K562 (cell line): Measurements from ENCODE around the gene JSRP1. TPM values are rescaled to one million over a fixed set of nuclear protein-coding genes. Genes with fewer than 3 reads are reported as not detected.
A peak's percentile ranks its signal among the peaks of the same experiment; 100 is the strongest.

Experiments
- CC2D1A ChIP-seq: fragments of 450-650 bp; IDR thresholded peaks from 2 replicates; pipeline ENCODE4 v1.6.1; 2017; ENCODE audit warnings: mild to moderate bottlenecking
- CTBP1 ChIP-seq: fragments of 450-650 bp; IDR thresholded peaks from 2 replicates; pipeline ENCODE4 v1.6.1; 2016; ENCODE audit warnings: borderline replicate concordance
- ETV6 ChIP-seq, 3 experiments: fragments of 150-350 bp in 1 of 3; sonication (generic) in 1 of 3; formaldehyde crosslinking in 1 of 3; IDR thresholded peaks; 2 replicates each; pipeline versions ENCODE4 v1.6.1 to v1.8.0; 2014 to 2022; ENCODE audit warnings: borderline replicate concordance in 2 of 3, low read depth in 2 of 3, antibody characterized with exemption in 1 of 3, low read length in 1 of 3, mild to moderate bottlenecking in 1 of 3, missing genetic modification reagents in 1 of 3
- GABPA ChIP-seq: fragments of 200-800 bp; sonication (Bioruptor generic); conservative IDR thresholded peaks from 2 replicates; pipeline ENCODE4 v1.6.1; 2016; ENCODE audit warnings: low read depth, missing genetic modification characterization, missing compliant biosample characterization
- KLF16 ChIP-seq: IDR thresholded peaks from 2 replicates; pipeline ENCODE4 v1.6.1; 2016; ENCODE audit warnings: antibody characterized with exemption
- PCBP2 ChIP-seq: fragments of 200-400 bp; formaldehyde crosslinking; IDR thresholded peaks from 2 replicates; pipeline ENCODE4 v1.6.1; 2018; ENCODE audit warnings: low read length, low read depth, mild to moderate bottlenecking, moderate library complexity; ENCODE audit not compliant: poor library complexity, severe bottlenecking
- RAD51 ChIP-seq: fragments of 450-650 bp; IDR thresholded peaks from 2 replicates; pipeline ENCODE4 v1.7.1; 2016; ENCODE audit warnings: low read depth, mild to moderate bottlenecking, borderline replicate concordance
- SMAD4 ChIP-seq: fragments of 250-450 bp; sonication (Bioruptor Pico); conservative IDR thresholded peaks from 2 replicates; pipeline ENCODE4 v1.8.0; 2021; ENCODE audit warnings: inconsistent platforms, mild to moderate bottlenecking, moderate library complexity
- ZBTB11 ChIP-seq, 3 experiments: fragments of 200-800 bp in 1 of 3; fragments of 250-450 bp in 1 of 3; fragments of 450-650 bp in 1 of 3; sonication (Bioruptor Pico) in 1 of 3; sonication (Bioruptor generic) in 1 of 3; formaldehyde crosslinking in 1 of 3; IDR thresholded peaks; 2 replicates each; pipeline versions ENCODE4 v1.6.1 to v1.8.0; 2016 to 2022; ENCODE audit warnings: mild to moderate bottlenecking in 2 of 3, missing genetic modification characterization in 2 of 3, missing compliant biosample characterization in 1 of 3, moderate library complexity in 1 of 3
- ZBTB12 ChIP-seq: fragments of 250-450 bp; sonication (Bioruptor Pico); IDR thresholded peaks from 2 replicates; pipeline ENCODE4 v1.4.0; 2020
- ZBTB17 ChIP-seq: fragments of 450-650 bp; formaldehyde crosslinking; IDR thresholded peaks from 2 replicates; pipeline ENCODE4 v1.4.0; 2020; ENCODE audit warnings: mild to moderate bottlenecking
- ZNF174 ChIP-seq: fragments of 250-450 bp; sonication (Bioruptor Pico); IDR thresholded peaks from 2 replicates; pipeline ENCODE4 v1.4.0; 2020; ENCODE audit warnings: mild to moderate bottlenecking
- ZNF445 ChIP-seq: fragments of 250-450 bp; sonication (Bioruptor Pico); IDR thresholded peaks from 2 replicates; pipeline ENCODE4 v1.4.0; 2020; ENCODE audit warnings: low read depth, mild to moderate bottlenecking, moderate library complexity
- polyA plus RNA-seq, 8 experiments: library from polyadenylated mRNA; depleted of rRNA in 4 of 8; stranded (reverse) in 5 of 8; unstranded in 3 of 8; fragments of >200 nt; fragmentation: Nextera tagmentation in 2 of 8; fragmentation: Illumina TruSeq in 1 of 8; extraction: Ambion mirVana in 2 of 8; extraction: Trizol in 1 of 8; gene quantifications; 2 replicates each; pipeline versions ENCODE4 v1.2.1 to v1.2.3, GENCODE V29; 2011 to 2014; ENCODE audit warnings: inconsistent platforms in 1 of 8, missing spikeins in 1 of 8
- total RNA-seq, 7 experiments: library from RNA; depleted of rRNA in 6 of 7; stranded (reverse); fragments of >200 nt in 6 of 7; fragmentation: Illumina TruSeq in 2 of 7; extraction: Trizol in 2 of 7; gene quantifications; 2 replicates each; pipeline versions ENCODE4 v1.2.1 to v1.2.3, GENCODE V29; 2011 to 2021; ENCODE audit warnings: low replicate concordance in 1 of 7
- TF ChIP-seq, protein P1 (sequence below): fragments of 250-450 bp; sonication (Bioruptor Pico); IDR thresholded peaks from 2 replicates; pipeline ENCODE4 v1.4.0; 2020; ENCODE audit warnings: mild to moderate bottlenecking
- TF ChIP-seq, protein P2 (sequence below), 2 experiments: IDR thresholded peaks; 2 replicates each; pipeline ENCODE4 v1.6.1; 2011; ENCODE audit warnings: borderline replicate concordance in 1 of 2, control low read depth in 1 of 2, low read depth in 1 of 2, low read length in 1 of 2, mild to moderate bottlenecking in 1 of 2, mixed read lengths in 1 of 2, moderate library complexity in 1 of 2; ENCODE audit not compliant: insufficient read depth in 1 of 2, insufficient read length in 1 of 2, poor library complexity in 1 of 2, severe bottlenecking in 1 of 2; ENCODE audit errors: extremely low read depth in 1 of 2
- TF ChIP-seq, protein P3 (sequence below): fragments of 450-650 bp; IDR thresholded peaks from 2 replicates; pipeline ENCODE4 v1.6.1; 2016

JSRP1 gene
- total and polyA plus RNA-seq, 9 of the 15 experiments (the other 6 are each of a cell fraction or from before 2014, with no cell fraction given), result 0.08 to 1.2 (median 0.51) TPM; not detected in 4

GRCh38 chr19:2282062-2282861 lies 26.0 kb upstream of the JSRP1 start, which contains the start of gene PEAK3 (continued):
- TF ChIP-seq, protein P1, sequence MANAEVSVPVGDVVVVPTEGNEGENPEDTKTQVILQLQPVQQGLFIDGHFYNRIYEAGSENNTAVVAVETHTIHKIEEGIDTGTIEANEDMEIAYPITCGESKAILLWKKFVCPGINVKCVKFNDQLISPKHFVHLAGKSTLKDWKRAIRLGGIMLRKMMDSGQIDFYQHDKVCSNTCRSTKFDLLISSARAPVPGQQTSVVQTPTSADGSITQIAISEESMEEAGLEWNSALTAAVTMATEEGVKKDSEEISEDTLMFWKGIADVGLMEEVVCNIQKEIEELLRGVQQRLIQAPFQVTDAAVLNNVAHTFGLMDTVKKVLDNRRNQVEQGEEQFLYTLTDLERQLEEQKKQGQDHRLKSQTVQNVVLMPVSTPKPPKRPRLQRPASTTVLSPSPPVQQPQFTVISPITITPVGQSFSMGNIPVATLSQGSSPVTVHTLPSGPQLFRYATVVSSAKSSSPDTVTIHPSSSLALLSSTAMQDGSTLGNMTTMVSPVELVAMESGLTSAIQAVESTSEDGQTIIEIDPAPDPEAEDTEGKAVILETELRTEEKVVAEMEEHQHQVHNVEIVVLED (CRISPR knock-in tag), result no peak
- TF ChIP-seq PCBP2, result no peak
- TF ChIP-seq ZNF445, result no peak
- TF ChIP-seq ZNF174 (CRISPR knock-in tag), result no peak
- TF ChIP-seq ZBTB12 (CRISPR knock-in tag), result no peak
- peak; percentile 59; the same call in 1 of the 2 replicates for TF ChIP-seq ZBTB17 (CRISPR knock-in tag)
- no peak for TF ChIP-seq KLF16
- TF ChIP-seq CTBP1, result peak; percentile 30; the same call in 1 of the 2 replicates
- TF ChIP-seq, protein P2, sequence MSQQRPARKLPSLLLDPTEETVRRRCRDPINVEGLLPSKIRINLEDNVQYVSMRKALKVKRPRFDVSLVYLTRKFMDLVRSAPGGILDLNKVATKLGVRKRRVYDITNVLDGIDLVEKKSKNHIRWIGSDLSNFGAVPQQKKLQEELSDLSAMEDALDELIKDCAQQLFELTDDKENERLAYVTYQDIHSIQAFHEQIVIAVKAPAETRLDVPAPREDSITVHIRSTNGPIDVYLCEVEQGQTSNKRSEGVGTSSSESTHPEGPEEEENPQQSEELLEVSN (IDR thresholded peaks at IDR 0.05; ENCODE audit: borderline replicate concordance in 1 of 2, extremely low read depth in 1 of 2, insufficient read depth in 1 of 2, insufficient read length in 1 of 2, low read depth in 1 of 2, low read length in 1 of 2, poor library complexity in 1 of 2, severe bottlenecking in 1 of 2), result peak in 1 of 2 experiments; percentile 37
- TF ChIP-seq ZBTB11 (CRISPR knock-in tag; IDR thresholded peaks at IDR 0.05), result peak in 2 of 3 experiments; percentile 39 to 40; a peak in 1 of 6 replicates
- TF ChIP-seq SMAD4 (CRISPR knock-in tag), result peak; percentile 43; the same call in 1 of the 2 replicates
- no peak for TF ChIP-seq RAD51
- peak in 1 of 2 experiments; percentile 20; a peak in 1 of 4 replicates for TF ChIP-seq ETV6 (IDR thresholded peaks at IDR 0.05; ENCODE audit: borderline replicate concordance in 1 of 2, low read depth in 2 of 2, low read length in 1 of 2)
- TF ChIP-seq ETV6 (CRISPR knock-in tag; IDR thresholded peaks at IDR 0.05; ENCODE audit: borderline replicate concordance), result no peak
- peak; percentile 54 for TF ChIP-seq GABPA (tag)
- TF ChIP-seq, protein P3, sequence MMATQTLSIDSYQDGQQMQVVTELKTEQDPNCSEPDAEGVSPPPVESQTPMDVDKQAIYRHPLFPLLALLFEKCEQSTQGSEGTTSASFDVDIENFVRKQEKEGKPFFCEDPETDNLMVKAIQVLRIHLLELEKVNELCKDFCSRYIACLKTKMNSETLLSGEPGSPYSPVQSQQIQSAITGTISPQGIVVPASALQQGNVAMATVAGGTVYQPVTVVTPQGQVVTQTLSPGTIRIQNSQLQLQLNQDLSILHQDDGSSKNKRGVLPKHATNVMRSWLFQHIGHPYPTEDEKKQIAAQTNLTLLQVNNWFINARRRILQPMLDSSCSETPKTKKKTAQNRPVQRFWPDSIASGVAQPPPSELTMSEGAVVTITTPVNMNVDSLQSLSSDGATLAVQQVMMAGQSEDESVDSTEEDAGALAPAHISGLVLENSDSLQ, result peak; percentile 48
- TF ChIP-seq CC2D1A, result peak; percentile 22; the same call in 1 of the 2 replicates
- TF ChIP-seq, all 486 proteins: peak for 38
